SK-N-MC (cell line): ENCODE data around the gene SLC4A2.

ENCODE experiments used
- EZH2 ChIP-seq: fragments of 200-600 bp; sonication (generic); IDR thresholded peaks from one replicate; pipeline ENCODE4 v1.6.1; 2017; ENCODE audit warnings: antibody characterized with exemption
- FOXP2 ChIP-seq: optimal IDR thresholded peaks from 2 replicates; pipeline ENCODE3; 2011; ENCODE audit warnings: mild to moderate bottlenecking, moderate library complexity; ENCODE audit not compliant: insufficient read depth; ENCODE audit errors: extremely low read length, control extremely low read depth
- POLR2AphosphoS5 ChIP-seq: IDR thresholded peaks from 2 replicates; pipeline ENCODE4 v1.6.1; 2012; ENCODE audit warnings: mild to moderate bottlenecking, low read depth, low read length, borderline replicate concordance

DNA sequence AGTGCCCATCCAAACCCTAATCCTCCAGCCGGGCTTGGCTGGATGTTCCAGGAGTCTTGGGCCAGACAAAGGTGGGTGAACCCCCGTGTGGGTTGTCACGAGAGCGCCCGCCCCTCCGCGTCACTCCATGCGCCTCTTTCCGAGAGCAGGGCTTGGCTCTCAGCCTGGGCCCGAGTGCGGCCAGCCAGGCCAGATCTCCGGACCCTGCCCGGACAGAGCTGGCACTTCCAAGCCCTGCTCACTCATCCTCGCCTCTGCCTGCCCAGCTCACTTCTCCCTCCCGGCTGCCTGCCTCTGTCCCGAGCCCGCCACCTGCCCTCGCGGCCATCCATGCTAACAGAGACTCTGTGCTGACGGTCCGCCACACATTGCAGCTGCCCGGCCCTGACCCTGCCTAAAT is 61.5 kb downstream of the SLC4A2 start:
- TF ChIP-seq EZH2 = no peak
- no peak for TF ChIP-seq POLR2AphosphoS5
- TF ChIP-seq FOXP2 = no peak
